ENCODE data around the gene SLC6A19.

DNA sequence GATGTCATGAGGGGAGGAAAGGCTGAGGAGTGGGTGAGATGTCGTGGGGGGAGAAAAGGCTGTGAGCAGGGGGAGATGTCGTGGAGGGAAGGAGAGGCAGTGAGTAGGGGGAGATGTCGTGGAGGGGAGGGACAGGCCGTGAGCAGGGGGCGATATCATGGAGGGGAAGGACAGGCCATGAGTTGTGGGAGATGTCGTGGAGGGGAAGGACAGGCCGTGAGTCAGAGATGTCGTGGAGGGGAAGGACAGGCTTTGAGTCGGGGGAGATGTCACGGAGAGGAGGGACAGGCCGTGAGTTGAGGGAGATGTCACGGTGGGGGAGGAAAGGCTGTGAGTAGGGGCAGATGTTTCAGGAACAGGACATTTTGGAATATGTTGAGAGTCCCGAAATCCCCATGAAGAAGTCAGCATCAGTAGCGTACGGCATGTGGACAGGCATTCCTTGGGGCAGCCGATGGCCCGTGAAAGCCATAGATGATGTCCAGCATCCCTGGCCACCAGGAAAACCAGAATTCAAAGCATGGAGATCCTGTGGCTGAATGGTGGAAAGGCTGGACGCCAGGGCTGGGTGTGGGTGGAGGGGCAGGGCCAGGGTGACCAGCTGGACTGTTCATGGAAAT is 8.3 kb upstream of the SLC6A19 start:
- no peak for TF ChIP-seq POLR2A (IDR thresholded peaks at IDR 0.05)
- TF ChIP-seq, protein P1, sequence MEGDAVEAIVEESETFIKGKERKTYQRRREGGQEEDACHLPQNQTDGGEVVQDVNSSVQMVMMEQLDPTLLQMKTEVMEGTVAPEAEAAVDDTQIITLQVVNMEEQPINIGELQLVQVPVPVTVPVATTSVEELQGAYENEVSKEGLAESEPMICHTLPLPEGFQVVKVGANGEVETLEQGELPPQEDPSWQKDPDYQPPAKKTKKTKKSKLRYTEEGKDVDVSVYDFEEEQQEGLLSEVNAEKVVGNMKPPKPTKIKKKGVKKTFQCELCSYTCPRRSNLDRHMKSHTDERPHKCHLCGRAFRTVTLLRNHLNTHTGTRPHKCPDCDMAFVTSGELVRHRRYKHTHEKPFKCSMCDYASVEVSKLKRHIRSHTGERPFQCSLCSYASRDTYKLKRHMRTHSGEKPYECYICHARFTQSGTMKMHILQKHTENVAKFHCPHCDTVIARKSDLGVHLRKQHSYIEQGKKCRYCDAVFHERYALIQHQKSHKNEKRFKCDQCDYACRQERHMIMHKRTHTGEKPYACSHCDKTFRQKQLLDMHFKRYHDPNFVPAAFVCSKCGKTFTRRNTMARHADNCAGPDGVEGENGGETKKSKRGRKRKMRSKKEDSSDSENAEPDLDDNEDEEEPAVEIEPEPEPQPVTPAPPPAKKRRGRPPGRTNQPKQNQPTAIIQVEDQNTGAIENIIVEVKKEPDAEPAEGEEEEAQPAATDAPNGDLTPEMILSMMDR (IDR thresholded peaks at IDR 0.05): no peak

All from lower leg skin (tissue), 3 donors.